GM18517 (cell line): ENCODE measurements around the gene PLSCR1.
"Not testable (repeated sequence)": the region's sequence is repeated elsewhere in the genome, so short reads cannot be mapped to it uniquely, and the experiment has no call there.

Source experiments
- ATAC-seq: cut with Tn5 transposase; IDR thresholded peaks from one replicate; pipeline ENCODE4 v1.9.1; 2021; ENCODE audit warnings: mild to moderate bottlenecking, moderate library complexity; ENCODE audit not compliant: unreplicated experiment

The PLSCR1 gene

GRCh38 chr3:146550743-146551510, 6.5 kb upstream of the PLSCR1 start:
- peak; percentile 92 for ATAC-seq

DNA sequence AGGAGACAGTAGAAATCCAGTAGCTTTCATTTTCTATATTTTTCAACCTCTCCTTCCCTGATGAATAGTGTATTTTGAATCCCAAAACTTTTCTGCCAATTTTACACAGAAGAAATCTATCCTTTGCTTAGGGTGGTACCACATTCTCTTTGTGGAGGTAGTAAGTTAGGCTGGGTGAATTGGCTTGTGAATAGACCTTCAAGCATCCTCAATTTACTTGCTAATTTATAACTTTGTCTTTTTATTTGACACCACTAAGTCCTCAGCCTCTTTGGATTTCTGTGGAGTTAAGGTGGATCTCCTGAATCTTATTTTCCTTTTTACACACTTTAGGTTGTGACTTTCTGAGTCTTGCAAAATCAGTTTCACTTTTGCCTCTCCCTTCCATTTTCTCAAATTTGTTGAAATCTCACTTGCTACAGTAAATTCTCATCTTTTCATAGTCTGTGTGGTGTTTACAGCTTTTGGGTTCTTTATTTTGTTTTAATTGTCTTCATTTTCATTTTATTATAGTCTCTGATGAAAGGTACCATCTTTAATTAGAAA, 5.7 kb upstream of the PLSCR1 start:
- ATAC-seq, result no peak

DNA sequence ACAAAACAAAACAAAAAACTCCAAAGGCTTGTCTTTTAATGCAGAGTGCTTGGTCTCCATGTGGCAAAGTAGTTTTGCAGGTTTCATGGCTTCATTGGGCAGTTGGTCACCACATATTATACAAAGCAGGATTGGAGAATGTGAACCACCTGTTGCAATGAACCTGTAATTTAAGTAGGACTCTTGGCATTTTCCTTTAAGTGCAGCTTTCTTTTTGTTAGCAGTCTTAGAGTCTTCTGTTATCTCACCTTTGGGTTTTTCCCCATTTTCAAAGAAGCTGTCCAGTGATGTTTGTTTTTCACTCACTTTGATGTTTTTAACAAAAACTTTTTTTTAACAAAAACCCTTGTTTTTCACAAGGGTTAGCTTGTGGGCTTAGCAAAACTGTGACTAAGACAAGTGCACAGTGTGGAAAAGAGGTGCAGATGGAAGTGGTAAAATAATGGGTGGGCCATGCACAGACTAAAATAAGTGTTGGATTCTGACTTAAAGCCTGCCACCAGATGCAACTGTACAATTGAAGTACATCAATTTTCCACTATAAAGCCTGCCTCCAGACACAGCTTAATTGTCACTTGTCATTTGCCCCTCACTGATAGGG, 2.9 kb upstream of the PLSCR1 start:
- no peak for ATAC-seq

- no peak for ATAC-seq
Measured at GRCh38 chr3:146546366-146546965, 2.1 kb upstream of the PLSCR1 start.

DNA sequence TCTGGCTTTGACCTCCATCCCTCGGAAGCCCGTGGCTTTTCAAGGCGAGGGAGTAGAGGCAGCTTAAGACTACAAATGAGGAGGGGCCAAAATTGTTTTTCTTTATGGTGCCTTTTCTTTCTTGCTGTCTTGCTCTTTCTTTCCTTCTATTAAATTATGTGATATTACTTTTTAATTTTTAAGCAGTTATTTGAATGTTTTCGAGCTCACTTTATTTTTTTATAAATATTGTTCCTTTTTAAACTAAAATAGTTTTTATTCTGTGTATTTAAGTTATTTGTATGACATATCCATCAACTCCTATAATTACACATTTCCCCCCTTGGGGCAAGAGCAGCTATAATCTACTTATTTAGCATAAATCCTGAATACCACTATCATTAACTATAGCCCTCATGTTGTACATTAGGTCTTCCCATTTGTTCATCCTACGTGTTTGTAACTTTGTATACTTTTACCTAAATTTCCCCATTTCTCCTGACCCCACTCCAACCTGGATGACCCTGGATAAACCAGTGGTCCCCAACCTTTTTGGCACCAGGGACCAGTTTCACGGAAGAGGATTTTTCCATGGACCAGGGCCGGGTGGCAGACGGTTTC, 622 bp upstream of the PLSCR1 start:
- ATAC-seq, result peak; percentile 5

DNA sequence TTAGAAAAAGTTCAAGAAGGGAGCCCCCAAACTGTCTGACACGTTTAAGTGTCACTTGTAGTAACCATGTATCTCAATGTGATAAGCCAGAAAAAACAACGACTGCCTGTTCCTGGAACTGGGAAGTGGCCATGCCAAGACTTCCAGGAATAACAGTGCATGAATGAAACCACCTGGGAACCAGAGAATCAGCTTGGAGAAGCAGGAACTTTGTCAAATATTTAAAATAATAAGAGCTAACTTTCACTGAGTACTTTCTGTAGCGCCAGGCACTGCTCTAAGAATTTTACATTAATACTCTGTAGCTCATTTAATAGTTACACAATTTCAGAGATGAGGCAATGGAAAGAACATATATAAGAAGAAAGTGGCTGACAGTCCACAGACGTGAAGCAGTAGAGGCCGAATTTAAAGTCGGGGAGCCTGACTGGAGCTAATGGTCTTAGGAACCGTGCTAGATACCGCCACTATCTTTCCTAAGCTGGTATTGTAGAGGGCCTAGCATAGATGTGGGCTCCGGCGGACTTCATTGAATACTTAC, 876 bp downstream of the PLSCR1 start:
- peak; percentile 16 for ATAC-seq

DNA sequence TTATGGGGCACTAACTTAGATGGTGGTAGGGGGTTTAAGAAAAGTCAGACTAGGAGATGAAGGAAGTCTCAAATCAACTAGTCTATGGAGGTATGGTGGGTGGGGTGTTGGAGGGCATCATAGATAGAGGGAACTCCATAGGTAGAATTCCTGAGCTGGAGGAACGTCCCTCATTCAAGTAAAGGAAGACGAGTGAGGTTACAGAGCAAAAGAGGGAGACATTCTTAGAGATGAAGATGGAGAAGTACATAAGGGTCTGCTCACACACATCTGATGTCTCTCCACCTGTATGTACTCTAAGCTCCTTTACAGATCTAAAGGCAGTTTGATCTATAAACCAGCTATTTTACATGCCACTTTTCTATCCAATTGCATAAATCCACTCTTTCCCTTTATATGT, 1.4 kb downstream of the PLSCR1 start:
- no peak for ATAC-seq

DNA sequence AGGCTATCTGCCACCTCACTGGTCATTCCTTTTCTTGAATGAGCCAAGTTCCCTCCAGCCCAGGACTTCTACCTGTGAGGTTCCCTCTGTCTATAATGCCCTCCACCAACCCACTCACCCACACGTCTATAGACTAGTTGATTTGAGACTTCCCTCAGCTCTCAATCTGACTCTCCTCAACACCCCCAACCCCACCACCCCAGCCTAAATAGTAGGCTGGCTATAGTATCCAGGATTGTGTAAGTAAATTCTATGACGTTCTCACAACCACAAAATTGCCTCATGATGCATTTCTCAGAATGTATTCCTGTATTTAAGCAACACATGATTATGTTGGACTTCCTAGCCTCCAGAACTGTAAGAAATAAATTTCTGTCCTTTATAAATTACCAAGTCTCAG, 2.2 kb downstream of the PLSCR1 start:
- no peak for ATAC-seq

GRCh38 chr3:146540978-146541377, 3.4 kb downstream of the PLSCR1 start:
- no peak for ATAC-seq

DNA sequence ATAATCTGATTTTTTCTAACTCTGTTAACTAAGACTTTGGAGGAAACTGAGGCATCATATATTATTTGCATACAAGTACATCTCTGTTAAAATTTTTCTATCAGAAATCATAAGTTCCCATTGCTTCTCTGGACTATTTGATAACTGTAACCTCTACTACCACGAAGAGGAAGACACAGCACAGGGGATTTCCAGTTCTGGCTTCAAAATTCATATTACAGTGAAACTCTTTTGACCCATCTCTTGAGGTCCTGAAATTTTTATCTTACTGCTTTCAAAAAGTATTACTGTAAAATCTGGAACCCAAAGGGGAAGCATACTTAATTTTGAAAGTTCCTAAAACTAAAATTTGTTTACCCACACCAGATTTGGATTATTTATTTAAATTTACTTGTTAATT, 4.2 kb downstream of the PLSCR1 start:
- ATAC-seq, result peak; percentile 28

DNA sequence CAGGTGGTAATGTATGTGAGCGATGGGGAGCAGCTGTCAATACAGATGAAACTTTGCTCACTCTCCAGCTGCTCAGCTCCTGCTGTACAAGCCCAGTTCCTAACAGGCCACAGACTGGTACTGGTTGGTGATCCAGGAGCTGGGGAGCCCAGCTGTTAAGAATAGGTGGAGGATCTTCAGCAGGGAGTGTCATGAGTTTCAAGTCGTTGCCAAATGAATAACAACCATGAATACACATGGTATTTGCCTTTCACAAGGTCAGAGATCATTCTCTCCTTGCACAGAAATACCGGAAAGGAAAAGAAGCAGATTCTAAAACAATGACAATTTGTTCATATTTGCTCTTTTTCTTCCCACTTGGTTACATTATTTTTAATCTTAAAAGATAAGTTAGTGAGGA, 5.1 kb downstream of the PLSCR1 start:
- ATAC-seq, result no peak

DNA sequence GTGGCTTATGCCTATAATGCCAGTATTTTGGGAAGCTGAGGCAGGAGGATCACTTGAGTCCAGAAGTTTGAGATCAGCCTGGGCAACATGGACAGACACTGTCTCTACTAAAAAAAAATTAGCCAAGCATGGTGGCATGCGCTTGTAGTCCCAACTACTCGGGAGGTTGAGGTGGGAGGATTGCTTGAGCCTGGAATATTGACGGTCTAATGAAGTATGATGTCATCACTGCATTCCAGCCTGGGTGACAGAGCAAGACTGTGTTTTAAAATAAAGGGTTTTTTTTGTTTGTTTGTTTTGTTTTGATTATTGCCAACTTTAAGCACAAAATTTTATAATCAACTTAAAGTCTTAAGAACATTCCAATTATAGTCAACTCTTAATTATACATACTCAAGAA, 6.8 kb downstream of the PLSCR1 start:
- no peak for ATAC-seq

GRCh38 chr3:146536681-146537080, 7.7 kb downstream of the PLSCR1 start:
- ATAC-seq, result no peak

DNA sequence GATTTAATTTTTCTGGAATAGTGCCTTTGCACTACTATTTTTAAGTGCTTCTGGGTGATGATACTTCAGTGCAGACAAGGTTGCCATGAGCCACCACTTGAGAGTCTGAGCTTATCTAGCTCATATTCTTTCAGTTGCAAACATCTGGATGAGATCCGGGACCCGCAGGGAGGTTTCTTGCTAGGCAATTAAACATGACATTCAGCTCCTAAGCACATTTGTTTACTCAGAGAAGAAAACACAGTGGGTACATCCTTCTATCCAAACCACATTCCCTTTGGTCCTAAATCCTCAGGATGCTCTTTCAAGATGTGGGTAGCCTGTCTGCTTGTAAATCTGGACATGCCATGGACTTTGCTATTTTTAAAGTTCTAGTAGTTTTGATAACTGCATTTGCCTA, 12.0 kb downstream of the PLSCR1 start:
- no peak for ATAC-seq

- ATAC-seq, result no peak
Measured at GRCh38 chr3:146530609-146531008, 13.8 kb downstream of the PLSCR1 start.

DNA sequence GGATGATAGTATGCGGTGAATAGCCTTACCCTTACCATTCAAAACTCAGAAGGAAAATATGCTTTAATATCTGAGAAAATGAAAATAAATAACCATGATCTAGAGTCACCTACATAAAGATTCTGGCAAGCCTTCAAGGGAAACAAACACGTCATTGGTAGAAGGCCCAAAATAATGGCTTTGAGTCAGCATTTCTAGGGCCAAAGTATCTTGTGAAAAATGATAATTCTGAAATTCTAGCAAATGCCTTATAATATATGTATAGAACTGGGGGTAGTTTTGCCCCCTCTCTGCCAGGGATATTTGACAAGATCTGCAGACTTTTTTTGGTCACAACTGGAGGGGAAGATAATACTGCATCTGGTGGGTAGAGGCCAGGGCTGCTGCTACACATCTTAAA, 15.4 kb downstream of the PLSCR1 start:
- no peak for ATAC-seq

GRCh38 chr3:146524961-146525360, 19.4 kb downstream of the PLSCR1 start:
- ATAC-seq, result no peak

DNA sequence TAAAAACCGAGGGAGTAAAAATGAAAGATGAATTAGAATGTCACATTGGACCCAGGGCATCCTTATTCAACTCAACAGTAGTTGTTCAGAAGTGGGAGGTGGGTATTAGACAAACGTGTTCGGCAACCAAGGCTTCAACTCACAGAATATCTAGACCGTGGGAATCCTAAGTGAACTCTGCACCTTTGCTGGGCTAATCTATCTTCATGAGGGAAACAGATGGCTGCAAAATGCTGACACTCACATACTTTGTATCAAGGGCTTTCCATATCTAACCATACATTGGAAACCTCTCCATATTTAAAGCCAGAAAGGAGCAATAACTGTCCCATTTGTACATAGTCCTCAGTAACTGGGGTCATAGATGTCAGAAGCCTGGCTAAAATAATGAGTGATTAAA, 20.9 kb downstream of the PLSCR1 start:
- ATAC-seq, result no peak

- not testable (repeated sequence) for ATAC-seq
Measured at GRCh38 chr3:146522174-146523158, 21.9 kb downstream of the PLSCR1 start.

GRCh38 chr3:146521394-146521793, 23.0 kb downstream of the PLSCR1 start:
- ATAC-seq, result no peak
